GM12878 (cell line): ENCODE results near the gene ABCD3. TPM values are rescaled to one million over a fixed set of nuclear protein-coding genes. Genes with fewer than 3 reads are reported as not detected.
"Not testable (repeated sequence)": the region's sequence is repeated elsewhere in the genome, so short reads cannot be mapped to it uniquely, and the experiment has no call there.

ENCODE experiments used
- ATAC-seq: fragments of 200-7000 bp; cut with Tn5 transposase; 3 replicates; pipeline ENCODE4 v1.9.1; 2020; ENCODE audit warnings: mild to moderate bottlenecking, moderate library complexity
- BruUV-seq: library from RNA; stranded (reverse); fragments of 400-500 nt; replicated peaks from 2 replicates; lab custom pipeline; 2021; lab: Mats Ljungman, UMichigan
- CTCF ChIA-PET: fragments of 300-600 bp; sonication (Branson Sonifier 250); formaldehyde crosslinking; extraction: SDS; loops from one replicate; lab custom pipeline; 2021; ENCODE audit warnings: inconsistent platforms; lab: Yijun Ruan, JAX
- POLR2A ChIA-PET: fragments of 350-600 bp; formaldehyde crosslinking; extraction: SDS; loops from one replicate; lab custom pipeline; 2021; ENCODE audit warnings: inconsistent platforms; lab: Charles Lee
- RAD21 ChIA-PET: fragments of 300-600 bp; sonication (Branson Sonifier 250); formaldehyde crosslinking; loops from one replicate; lab custom pipeline; 2023; ENCODE audit warnings: antibody characterized with exemption; ENCODE audit not compliant: unreplicated experiment; lab: Charles Lee
- SMC1A ChIA-PET: fragments of 300-600 bp; sonication (Branson Sonifier 250); formaldehyde crosslinking; loops from one replicate; lab custom pipeline; 2023; ENCODE audit not compliant: unreplicated experiment, uncharacterized antibody; lab: Charles Lee
- DNase-seq: peaks from one replicate; pipeline ENCODE4 v3.0.0-alpha.2; 2011; ENCODE audit warnings: low read depth, low spot score
- FAIRE-seq: peaks from 3 replicates; lab custom pipeline; 2011; peaks lifted over from hg19 to GRCh38; lab: Jason Lieb, UNC
- H2AFZ ChIP-seq: 2 replicates; pipeline ENCODE4 v1.6.0; 2011; ENCODE audit warnings: low read depth, low read length, control low read depth; ENCODE audit not compliant: control insufficient read depth
- H3K27ac ChIP-seq: 2 replicates; pipeline ENCODE4 v1.5.1; 2011; ENCODE audit warnings: control low read depth; ENCODE audit not compliant: control insufficient read depth, insufficient read depth
- H3K27me3 ChIP-seq, 2 experiments: replicated peaks in 1 of 2; 2 replicates each; pipeline versions ENCODE4 v1.6.0 to v1.6.1; 2011; ENCODE audit warnings: low read length in 1 of 2; ENCODE audit not compliant: control insufficient read depth in 2 of 2, insufficient read depth in 2 of 2
- H3K36me3 ChIP-seq, 2 experiments: 2 replicates each; pipeline ENCODE4 v1.5.1; 2011; ENCODE audit warnings: low read length in 1 of 2; ENCODE audit not compliant: control insufficient read depth in 2 of 2, insufficient read depth in 2 of 2
- H3K4me1 ChIP-seq: 2 replicates; pipeline ENCODE4 v1.6.1; 2011; ENCODE audit warnings: mild to moderate bottlenecking, low read length, moderate library complexity, mixed read lengths; ENCODE audit not compliant: control insufficient read depth, insufficient read depth
- H3K4me2 ChIP-seq: 2 replicates; pipeline ENCODE4 v1.6.0; 2011; ENCODE audit warnings: control low read depth; ENCODE audit not compliant: control insufficient read depth, insufficient read depth
- H3K4me3 ChIP-seq: fragments of 200-600 bp; sonication (generic); 2 replicates; pipeline ENCODE4 v1.5.1; 2016
- H3K79me2 ChIP-seq: 2 replicates; pipeline ENCODE4 v1.6.0; 2011; ENCODE audit warnings: low read length; ENCODE audit not compliant: control insufficient read depth, insufficient read depth
- H3K9ac ChIP-seq: 2 replicates; pipeline ENCODE4 v1.8.0; 2011; ENCODE audit warnings: low read length, control low read depth, mixed read lengths; ENCODE audit not compliant: control insufficient read depth, insufficient read depth
- H3K9me3 ChIP-seq: replicated peaks from 3 replicates; pipeline ENCODE4 v1.5.1; 2011; ENCODE audit warnings: mild to moderate bottlenecking, low read length; ENCODE audit not compliant: control insufficient read depth, insufficient read depth
- H4K20me1 ChIP-seq: 2 replicates; pipeline ENCODE4 v1.6.0; 2011; ENCODE audit not compliant: control insufficient read depth, insufficient read depth
- WGBS: methylation state at CpG from one replicate; pipeline ENCODE4 v1.1.6; 2016; ENCODE audit warnings: low lambda C conversion rate; ENCODE audit not compliant: insufficient replicate concordance, insufficient coverage; ENCODE audit errors: missing lambda C conversion rate; 5-methylcytosine and 5-hydroxymethylcytosine counted together
- in situ Hi-C: fragments of 300-500 bp; cut with MboI; formaldehyde crosslinking; loops from 9 replicates; pipeline ENCODE4 v1.14.3; 2018; ENCODE audit warnings: mixed read lengths
- intact Hi-C: fragments of 100-400 bp; cut with micrococcal nuclease; formaldehyde crosslinking; loops from one replicate; pipeline ENCODE4 v1.14.2; 2022; ENCODE audit not compliant: unreplicated experiment
- polyA plus RNA-seq, 11 experiments: library from polyadenylated mRNA; depleted of rRNA in 4 of 11; unstranded in 6 of 11; stranded (reverse) in 5 of 11; fragments of >200 nt; fragmentation: Nextera tagmentation in 4 of 11; fragmentation: Illumina TruSeq in 1 of 11; extraction: Ambion mirVana in 4 of 11; extraction: Trizol in 1 of 11; gene quantifications; 1 replicate in 1 of 11; 2 replicates in 10 of 11; pipeline versions ENCODE4 v1.2.1 to v1.2.3, GENCODE V29; 2011 to 2016; ENCODE audit warnings: inconsistent platforms in 2 of 11, missing spikeins in 2 of 11, low read depth in 1 of 11
- total RNA-seq, 4 experiments: library from RNA; depleted of rRNA in 3 of 4; stranded (reverse); fragments of >200 nt in 3 of 4; fragmentation: Illumina TruSeq in 1 of 4; extraction: Trizol in 1 of 4; gene quantifications; 2 replicates each; pipeline versions ENCODE4 v1.2.1 to v1.2.3, GENCODE V29; 2013 to 2021

Gene ABCD3
- total and polyA plus RNA-seq, 10 of the 15 experiments (the other 5 are each of a cell fraction or from before 2014, with no cell fraction given): 15.1 to 40.2 (median 24.1) TPM

DNA sequence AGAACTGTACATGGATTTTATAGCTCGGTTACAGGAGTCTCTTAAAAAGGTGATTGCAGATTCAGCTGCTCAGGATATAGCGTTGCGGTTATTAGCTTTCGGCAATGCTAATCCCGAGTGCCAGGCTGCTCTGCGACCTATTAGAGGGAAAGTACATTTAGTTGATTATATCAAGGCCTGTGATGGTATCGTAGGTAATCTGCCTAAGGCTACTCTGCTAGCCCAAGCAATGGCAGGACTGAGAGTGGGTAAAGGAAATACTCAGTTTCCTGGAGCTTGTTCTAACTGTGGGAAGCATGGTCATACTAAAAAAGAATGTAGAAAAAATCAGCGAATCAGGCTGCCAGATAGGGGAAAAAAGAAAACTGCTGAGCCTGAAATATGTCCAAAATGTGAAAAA lies 27.5 kb downstream of the ABCD3 start:
- POLR2A ChIA-PET, in situ Hi-C loops, H2AFZ ChIP-seq, BruUV-seq, H3K4me2 ChIP-seq, H3K4me1 ChIP-seq, H3K9me3 ChIP-seq, H3K27ac ChIP-seq, H4K20me1 ChIP-seq, ATAC-seq, H3K9ac ChIP-seq, FAIRE-seq, SMC1A ChIA-PET, H3K4me3 ChIP-seq, intact Hi-C loops, H3K79me2 ChIP-seq, RAD21 ChIA-PET, DNase-seq, H3K36me3 ChIP-seq, H3K27me3 ChIP-seq: not testable (repeated sequence)
- CTCF ChIA-PET: interaction anchor here (0.6 kb wide), 1 partner anchor 86 kb away, joined by 4 read pairs; no protein-coding TSS in a partner anchor
- 86% methylated on average over 8 of the region's 8 CpGs for WGBS

DNA sequence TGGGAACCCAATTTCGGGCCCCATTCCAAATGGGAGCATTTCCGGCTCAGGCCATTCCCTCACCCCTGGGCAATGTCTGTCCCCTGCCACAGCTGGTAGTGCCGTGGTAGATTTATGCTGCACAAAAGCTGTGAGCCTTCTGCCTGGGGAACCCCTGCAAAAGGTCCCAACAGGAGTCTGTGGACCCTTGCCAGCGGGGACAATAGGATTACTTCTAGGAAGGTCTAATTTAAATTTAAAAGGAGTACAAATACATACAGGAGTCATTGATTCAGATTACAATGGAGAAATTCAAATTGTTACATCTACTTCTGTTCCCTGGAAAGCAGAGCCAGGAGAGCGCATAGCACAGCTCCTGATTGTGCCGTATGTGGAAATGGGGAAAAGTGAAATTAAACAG lies 28.0 kb downstream of the ABCD3 start:
- CTCF ChIA-PET: not testable (repeated sequence)

DNA sequence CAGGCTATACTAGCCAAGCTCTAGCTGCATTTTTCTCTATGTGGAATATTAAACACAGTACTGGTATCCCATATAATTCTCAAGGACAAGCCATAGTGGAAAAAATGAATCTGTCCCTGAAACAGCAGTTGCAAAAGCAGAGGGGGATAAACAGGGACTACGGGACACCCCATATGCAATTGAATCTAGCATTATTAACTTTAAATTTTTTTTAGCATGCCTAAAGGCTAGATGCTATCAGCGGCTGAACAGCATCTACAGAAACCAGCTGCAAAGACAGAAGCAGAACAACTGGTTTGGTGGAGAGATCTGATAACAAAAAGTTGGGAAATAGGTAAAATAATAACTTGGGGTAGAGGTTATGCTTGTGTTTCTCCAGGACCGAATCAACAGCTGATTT lies 30.6 kb downstream of the ABCD3 start:
- in situ Hi-C loops, H3K9ac ChIP-seq, H3K36me3 ChIP-seq, H3K4me1 ChIP-seq, H2AFZ ChIP-seq, intact Hi-C loops, RAD21 ChIA-PET, DNase-seq, H3K79me2 ChIP-seq, H4K20me1 ChIP-seq, H3K27ac ChIP-seq, FAIRE-seq, H3K4me2 ChIP-seq, BruUV-seq, ATAC-seq, POLR2A ChIA-PET, H3K27me3 ChIP-seq, H3K4me3 ChIP-seq: not testable (repeated sequence)
- SMC1A ChIA-PET: interaction anchor here (1.2 kb wide), 1 partner anchor 22 kb away, joined by 3 read pairs; no protein-coding TSS in a partner anchor
- WGBS: 55% methylated on average over 3 of the region's 3 CpGs
- CTCF ChIA-PET: interaction anchor here (1.1 kb wide), 1 partner anchor 29 kb away, joined by 3 read pairs; no protein-coding TSS in a partner anchor
- peaks cover 10% of the 10 kb centered on the region; the same call in 2 of the 3 replicates for H3K9me3 ChIP-seq

More for the DNA sequence above, 28.0 kb downstream of the ABCD3 start:
- H3K79me2 ChIP-seq, H3K27me3 ChIP-seq, H3K4me1 ChIP-seq, H3K27ac ChIP-seq, RAD21 ChIA-PET, DNase-seq, H4K20me1 ChIP-seq, H3K4me3 ChIP-seq, H3K36me3 ChIP-seq, H2AFZ ChIP-seq, intact Hi-C loops, in situ Hi-C loops, POLR2A ChIA-PET, ATAC-seq, FAIRE-seq, BruUV-seq, H3K4me2 ChIP-seq, H3K9ac ChIP-seq: not testable (repeated sequence)
- SMC1A ChIA-PET: interaction anchor here (1.5 kb wide), 1 partner anchor 18 kb away, joined by 5 read pairs; no protein-coding TSS in a partner anchor
- WGBS: 92% methylated on average over 6 of the region's 6 CpGs
- peaks cover 10% of the 10 kb centered on the region for H3K9me3 ChIP-seq
